Fibroblast of villous mesenchyme (primary cell): ENCODE measurements around the gene PCNX2. TPM values are rescaled to one million over a fixed set of nuclear protein-coding genes. Genes with fewer than 3 reads are reported as not detected.

Experiments
- DNase-seq: peaks from one replicate; pipeline ENCODE4 v3.0.0-alpha.2; 2010; ENCODE audit warnings: low read depth
- H3K4me3 ChIP-seq: 2 replicates; pipeline ENCODE4 v1.5.1; 2011; ENCODE audit warnings: low read depth, mild to moderate bottlenecking, low read length
- total RNA-seq: library from RNA; depleted of rRNA; stranded (reverse); fragments of >200 nt; gene quantifications from 2 replicates; pipeline ENCODE4 v1.2.3, GENCODE V29; 2012
- TF ChIP-seq, protein P1 (sequence below): IDR thresholded peaks from 2 replicates; pipeline ENCODE4 v1.5.1; 2012; ENCODE audit warnings: low read depth, mild to moderate bottlenecking, low read length; ENCODE audit not compliant: insufficient read depth

Gene PCNX2
- total RNA-seq, 1 donor, result 38.4 TPM

GRCh38 chr1:233261695-233262094 is 33.8 kb downstream of the PCNX2 start:
- DNase-seq, result no peak
- TF ChIP-seq, protein P1, sequence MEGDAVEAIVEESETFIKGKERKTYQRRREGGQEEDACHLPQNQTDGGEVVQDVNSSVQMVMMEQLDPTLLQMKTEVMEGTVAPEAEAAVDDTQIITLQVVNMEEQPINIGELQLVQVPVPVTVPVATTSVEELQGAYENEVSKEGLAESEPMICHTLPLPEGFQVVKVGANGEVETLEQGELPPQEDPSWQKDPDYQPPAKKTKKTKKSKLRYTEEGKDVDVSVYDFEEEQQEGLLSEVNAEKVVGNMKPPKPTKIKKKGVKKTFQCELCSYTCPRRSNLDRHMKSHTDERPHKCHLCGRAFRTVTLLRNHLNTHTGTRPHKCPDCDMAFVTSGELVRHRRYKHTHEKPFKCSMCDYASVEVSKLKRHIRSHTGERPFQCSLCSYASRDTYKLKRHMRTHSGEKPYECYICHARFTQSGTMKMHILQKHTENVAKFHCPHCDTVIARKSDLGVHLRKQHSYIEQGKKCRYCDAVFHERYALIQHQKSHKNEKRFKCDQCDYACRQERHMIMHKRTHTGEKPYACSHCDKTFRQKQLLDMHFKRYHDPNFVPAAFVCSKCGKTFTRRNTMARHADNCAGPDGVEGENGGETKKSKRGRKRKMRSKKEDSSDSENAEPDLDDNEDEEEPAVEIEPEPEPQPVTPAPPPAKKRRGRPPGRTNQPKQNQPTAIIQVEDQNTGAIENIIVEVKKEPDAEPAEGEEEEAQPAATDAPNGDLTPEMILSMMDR, result no peak
- H3K4me3 ChIP-seq, result no peak overlapping the region

DNA sequence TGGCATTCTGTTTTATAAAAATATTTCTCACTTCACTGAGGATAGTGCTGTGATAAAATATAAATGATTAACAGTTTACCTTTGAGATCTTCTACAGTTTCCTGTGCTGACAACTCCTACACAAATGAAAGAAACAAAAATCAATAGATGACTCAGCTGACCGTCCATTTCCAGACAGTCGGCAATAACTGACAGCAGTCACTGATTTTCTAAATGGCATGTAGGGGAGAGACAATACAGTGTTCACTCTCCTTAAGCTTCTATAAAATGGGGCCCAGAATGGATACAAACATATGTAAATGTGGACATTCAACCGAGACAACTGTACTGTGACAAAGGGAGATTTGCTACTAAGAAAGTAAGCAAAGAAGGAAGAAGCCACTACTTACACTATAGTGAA is 34.3 kb downstream of the PCNX2 start:
- TF ChIP-seq, protein P1, result no peak
- no peak overlapping the region for H3K4me3 ChIP-seq
- no peak for DNase-seq

GRCh38 chr1:233257786-233258185 is 37.7 kb downstream of the PCNX2 start:
- TF ChIP-seq, protein P1, result no peak
- no peak for DNase-seq
- no peak overlapping the region for H3K4me3 ChIP-seq

GRCh38 chr1:233256789-233257188 is 38.7 kb downstream of the PCNX2 start:
- no peak for DNase-seq
- no peak overlapping the region for H3K4me3 ChIP-seq
- TF ChIP-seq, protein P1, result no peak

DNA sequence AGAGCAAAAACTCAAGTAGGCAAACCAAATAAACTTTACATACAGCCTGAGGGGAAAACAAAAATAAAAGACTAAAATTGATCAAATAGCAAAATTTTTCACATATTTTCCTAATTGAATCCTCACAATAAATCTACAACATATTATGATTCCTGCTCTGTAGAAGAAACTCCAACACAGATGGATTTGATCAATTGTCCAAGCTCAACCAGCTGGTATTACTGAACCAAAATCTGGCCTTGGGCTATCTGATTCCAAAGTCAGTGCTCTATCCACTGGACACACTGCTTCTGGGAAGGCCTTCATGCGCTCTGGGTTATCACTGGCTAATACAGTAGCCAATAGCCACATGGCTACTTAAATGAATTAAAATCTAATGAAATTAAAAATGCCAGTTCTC is 39.3 kb downstream of the PCNX2 start:
- TF ChIP-seq, protein P1, result no peak
- no peak overlapping the region for H3K4me3 ChIP-seq
- DNase-seq, result no peak

DNA sequence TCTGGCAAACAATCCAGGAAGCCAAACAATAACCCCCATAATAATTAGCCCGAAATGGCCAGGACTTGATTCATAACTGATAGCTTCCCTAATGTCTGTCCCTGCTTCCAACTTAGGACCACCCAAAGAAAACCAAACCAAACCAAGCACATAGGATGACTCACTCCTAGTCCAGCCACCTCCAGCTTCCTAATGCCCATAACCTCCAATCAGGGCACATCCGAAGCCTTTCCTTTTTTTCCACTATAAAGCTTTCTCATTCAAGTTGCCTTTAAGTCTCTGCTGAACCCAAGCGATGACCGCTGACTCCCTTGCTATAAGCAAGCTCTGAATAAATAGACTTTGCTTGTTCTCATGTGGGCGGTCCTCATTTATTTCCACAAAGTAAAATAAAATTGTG is 40.4 kb downstream of the PCNX2 start:
- TF ChIP-seq, protein P1, result no peak
- no peak overlapping the region for H3K4me3 ChIP-seq
- DNase-seq, result no peak

GRCh38 chr1:233253832-233254331 is 41.6 kb downstream of the PCNX2 start:
- no peak overlapping the region for H3K4me3 ChIP-seq
- TF ChIP-seq, protein P1, result no peak
- DNase-seq, result peak; percentile 92
